8988T (cell line): ENCODE data around the gene RPS26.

ENCODE experiments used
- DNase-seq: peaks from one replicate; pipeline ENCODE4 v3.0.0; 2011

Gene RPS26

GRCh38 chr12:56078931-56079722 lies 37.4 kb downstream of the RPS26 start:
- peak; percentile 92 for DNase-seq

- peak; percentile 89 for DNase-seq
Measured at GRCh38 chr12:56079723-56080555, 38.2 kb downstream of the RPS26 start, which contains the start of gene ERBB3. TSS of gene ERBB3 (plus strand) at chr12:56080165. CDS start at chr12:56080301, 136 bp downstream.

- no peak for DNase-seq
Measured at GRCh38 chr12:56080556-56081138, 38.9 kb downstream of the RPS26 start.

- no peak for DNase-seq
Measured at GRCh38 chr12:56081393-56082347, 40.0 kb downstream of the RPS26 start.

GRCh38 chr12:56082382-56082781 lies 40.7 kb downstream of the RPS26 start:
- no peak for DNase-seq

GRCh38 chr12:56082967-56083366 lies 41.2 kb downstream of the RPS26 start:
- DNase-seq = no peak

- DNase-seq = peak; percentile 70
Measured at GRCh38 chr12:56084958-56085543, 43.3 kb downstream of the RPS26 start.

GRCh38 chr12:56086096-56086495 lies 44.4 kb downstream of the RPS26 start:
- DNase-seq = no peak

GRCh38 chr12:56086608-56087007 lies 44.9 kb downstream of the RPS26 start:
- no peak for DNase-seq

GRCh38 chr12:56087220-56087619 lies 45.5 kb downstream of the RPS26 start:
- no peak for DNase-seq
